Gastrocnemius medialis (tissue), 4 donors: ENCODE data around the gene EGFLAM.

Experiments used
- POLR2A ChIP-seq, 2 donors: fragments of 450-650 bp; IDR thresholded peaks; one replicate each; pipeline ENCODE4 v1.6.1; 2017; ENCODE audit warnings: antibody characterized with exemption in 2 of 2, mild to moderate bottlenecking in 2 of 2, moderate library complexity in 2 of 2
- TF ChIP-seq, protein P1 (sequence below), 5 experiments: fragments of 450-650 bp in 3 of 5; fragments of 200-600 bp in 2 of 5; sonication (generic) in 2 of 5; IDR thresholded peaks in 4 of 5; conservative IDR thresholded peaks in 1 of 5; 1 replicate in 4 of 5; 2 replicates in 1 of 5; pipeline ENCODE4 v1.5.1; 2016 to 2019; ENCODE audit warnings: antibody characterized with exemption in 5 of 5, mild to moderate bottlenecking in 3 of 5, moderate library complexity in 3 of 5

- no peak for TF ChIP-seq POLR2A (IDR thresholded peaks at IDR 0.05)
- TF ChIP-seq, protein P1, sequence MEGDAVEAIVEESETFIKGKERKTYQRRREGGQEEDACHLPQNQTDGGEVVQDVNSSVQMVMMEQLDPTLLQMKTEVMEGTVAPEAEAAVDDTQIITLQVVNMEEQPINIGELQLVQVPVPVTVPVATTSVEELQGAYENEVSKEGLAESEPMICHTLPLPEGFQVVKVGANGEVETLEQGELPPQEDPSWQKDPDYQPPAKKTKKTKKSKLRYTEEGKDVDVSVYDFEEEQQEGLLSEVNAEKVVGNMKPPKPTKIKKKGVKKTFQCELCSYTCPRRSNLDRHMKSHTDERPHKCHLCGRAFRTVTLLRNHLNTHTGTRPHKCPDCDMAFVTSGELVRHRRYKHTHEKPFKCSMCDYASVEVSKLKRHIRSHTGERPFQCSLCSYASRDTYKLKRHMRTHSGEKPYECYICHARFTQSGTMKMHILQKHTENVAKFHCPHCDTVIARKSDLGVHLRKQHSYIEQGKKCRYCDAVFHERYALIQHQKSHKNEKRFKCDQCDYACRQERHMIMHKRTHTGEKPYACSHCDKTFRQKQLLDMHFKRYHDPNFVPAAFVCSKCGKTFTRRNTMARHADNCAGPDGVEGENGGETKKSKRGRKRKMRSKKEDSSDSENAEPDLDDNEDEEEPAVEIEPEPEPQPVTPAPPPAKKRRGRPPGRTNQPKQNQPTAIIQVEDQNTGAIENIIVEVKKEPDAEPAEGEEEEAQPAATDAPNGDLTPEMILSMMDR (IDR thresholded peaks at IDR 0.05 in 4 of 5, conservative IDR thresholded peaks at IDR 0.05 in 1 of 5): no peak
Observed at GRCh38 chr5:38273626-38274025, 15.3 kb downstream of the EGFLAM start.
